HG02678 (cell line): ENCODE results near the gene NCAM1.

Experiments used
- ATAC-seq: cut with Tn5 transposase; IDR thresholded peaks from one replicate; pipeline ENCODE4 v1.9.1; 2021; ENCODE audit warnings: mild to moderate bottlenecking, moderate library complexity; ENCODE audit not compliant: unreplicated experiment

The NCAM1 gene

DNA sequence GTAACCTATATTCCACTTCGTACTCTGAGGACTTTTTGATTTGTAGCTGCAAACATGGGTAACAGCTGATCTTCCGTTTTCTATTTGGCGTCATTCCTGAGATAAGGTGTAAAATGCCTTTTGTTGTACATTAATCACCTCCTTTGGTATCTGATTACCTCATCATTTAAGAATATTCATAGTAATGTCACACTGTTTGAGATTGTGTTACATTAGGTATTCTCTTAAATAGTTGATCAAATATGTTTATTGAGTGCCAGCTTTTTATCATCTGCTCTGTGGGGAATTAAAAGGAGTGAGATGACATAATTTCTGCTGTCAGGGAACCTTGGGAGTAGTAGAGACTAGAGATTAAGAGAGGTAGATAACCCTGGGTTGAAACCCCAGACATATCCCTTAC lies 5.9 kb downstream of the NCAM1 start:
- ATAC-seq, result no peak

DNA sequence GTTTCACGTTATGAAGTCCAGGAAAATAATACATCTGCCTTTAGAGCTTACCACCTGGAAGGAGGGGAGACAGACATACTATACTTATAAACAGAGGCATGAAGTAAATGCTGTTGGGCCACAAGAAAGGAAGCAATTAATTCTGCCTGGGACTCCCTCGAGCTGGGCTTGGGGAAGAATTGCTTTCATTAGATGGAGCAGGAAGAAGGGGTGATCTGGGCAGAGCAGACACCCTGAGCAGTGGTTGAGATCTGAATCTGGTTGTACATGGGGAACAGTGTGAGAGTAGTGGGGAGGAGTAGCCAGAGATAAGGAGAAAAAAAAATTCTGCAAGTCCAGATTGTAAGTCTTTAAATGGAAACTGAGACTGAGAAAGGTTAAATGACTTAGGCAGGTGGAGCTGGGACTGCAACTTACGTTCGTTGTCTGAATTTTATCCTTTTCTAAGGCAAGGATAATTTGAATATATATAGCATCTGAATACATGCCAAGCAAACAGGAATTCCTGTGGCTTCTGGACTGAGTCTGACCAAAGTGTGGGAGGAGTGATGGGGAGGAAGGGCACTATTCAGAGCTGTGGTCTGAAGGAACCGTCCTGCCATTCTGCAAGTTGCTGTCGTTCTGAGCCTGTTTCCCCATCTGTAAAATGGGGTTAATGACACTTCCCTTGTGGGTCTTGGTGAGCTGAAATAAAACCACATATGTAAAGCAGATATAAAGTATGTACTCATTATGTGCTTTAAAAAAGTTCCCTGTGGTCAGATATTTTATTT lies 7.9 kb downstream of the NCAM1 start:
- no peak for ATAC-seq

DNA sequence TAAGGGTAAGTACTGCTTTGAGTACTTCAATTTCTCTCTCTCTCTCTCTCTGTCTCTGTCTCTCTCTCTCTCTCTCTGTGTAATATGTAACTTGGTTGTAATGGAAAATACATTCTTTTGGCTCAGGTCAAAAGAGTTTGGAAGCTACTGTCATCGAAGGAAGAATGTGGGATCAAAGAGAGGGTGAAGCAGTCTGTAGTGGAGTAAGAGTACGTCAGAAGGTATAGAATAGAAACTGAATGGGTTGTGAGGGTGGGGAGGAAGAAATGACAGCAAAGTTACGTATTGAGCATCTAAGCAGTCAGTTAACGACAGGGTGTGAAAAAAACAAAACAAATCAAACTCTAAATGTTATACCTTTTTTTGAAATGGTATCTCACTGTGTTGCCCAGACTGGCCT lies 10.0 kb downstream of the NCAM1 start:
- ATAC-seq, result no peak

DNA sequence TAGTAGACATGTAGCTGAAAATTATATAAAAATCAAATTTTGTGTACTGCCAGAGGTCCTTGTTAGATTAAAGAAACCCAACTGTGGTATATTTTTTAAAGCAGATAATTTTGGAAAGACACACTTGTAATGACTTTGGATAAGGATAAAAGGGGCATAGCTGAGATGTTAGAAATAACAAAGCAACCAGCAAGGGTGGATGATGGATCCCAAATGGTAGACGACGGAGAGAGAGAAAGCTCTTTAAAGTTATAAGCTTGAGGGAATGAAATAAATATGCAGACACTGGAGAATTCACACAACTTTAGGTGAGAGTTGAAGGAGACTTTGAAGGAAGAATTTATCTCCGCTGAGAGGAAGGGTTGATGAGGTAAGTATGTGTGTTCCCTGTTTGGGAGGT lies 10.6 kb downstream of the NCAM1 start:
- no peak for ATAC-seq

DNA sequence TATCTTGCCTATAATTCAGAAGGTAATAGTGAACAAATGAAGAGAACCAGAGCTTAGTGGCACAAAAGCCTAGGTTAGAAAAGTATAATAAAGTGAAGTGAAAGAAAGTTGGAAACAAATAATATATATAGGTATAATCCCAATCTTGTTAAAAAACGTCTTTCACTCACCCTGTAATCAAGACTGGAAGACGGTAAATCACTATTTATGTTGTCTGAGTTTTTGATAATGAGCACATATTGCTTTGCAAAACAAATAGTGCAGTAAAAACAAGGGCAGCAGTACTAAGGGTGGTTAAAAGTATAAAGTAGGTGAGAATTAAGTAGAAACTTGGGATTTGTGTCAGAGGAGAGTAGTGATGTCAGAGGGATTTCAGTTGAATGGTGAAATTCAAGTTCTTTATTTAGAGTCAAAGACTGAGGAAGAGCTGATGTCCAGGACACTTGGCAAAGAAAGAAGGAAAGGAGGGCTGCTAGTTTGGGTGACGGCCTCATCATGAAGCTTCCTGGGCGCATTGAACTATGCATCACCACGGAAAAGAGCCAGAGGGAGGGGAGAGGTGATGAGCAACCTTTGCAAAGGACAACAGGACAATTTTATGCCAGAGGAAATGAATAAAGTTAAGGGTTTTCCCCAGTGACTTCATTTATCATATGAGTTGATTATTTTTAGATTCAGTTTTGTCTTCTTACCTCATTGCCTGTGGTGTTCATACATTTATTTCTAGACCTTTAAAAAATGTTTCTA lies 11.4 kb downstream of the NCAM1 start:
- ATAC-seq, result no peak

DNA sequence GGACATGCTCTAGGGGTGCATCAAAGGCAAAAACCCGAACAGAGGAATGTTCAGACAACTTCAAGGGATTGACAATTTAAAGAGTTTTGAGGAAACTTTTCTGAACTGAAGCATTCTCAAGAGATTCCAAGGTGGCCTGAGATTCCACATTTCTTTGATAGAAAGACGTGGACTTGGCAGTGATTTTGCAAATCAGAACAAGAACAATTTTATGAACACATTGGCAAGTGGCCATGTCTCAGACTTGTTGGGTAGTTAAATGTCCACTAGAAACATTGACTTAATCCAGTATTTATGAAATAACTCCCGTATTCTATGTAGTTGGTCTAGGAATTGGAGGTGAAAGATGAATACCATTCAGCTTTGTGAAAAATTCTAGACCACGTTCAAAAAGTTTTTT lies 13.8 kb downstream of the NCAM1 start:
- ATAC-seq, result no peak

DNA sequence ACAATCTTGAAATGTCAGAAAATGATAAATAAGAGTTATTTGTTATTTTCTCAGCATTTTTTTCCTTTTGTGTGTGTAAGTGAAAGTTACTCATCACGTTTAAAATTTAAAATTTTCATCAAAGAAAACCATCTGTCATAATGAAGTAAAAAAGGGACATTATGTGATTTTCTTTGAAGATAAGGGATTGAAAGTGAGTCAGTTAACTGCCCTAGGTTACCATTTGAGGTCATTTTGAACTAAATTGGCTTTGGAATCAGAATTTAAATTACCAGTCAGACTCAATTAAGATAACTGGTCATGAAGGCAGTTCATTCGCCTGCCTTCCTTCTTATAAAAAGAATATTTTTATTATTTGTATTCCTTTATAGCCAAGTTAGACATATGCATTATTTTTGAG lies 14.3 kb downstream of the NCAM1 start:
- ATAC-seq, result no peak

DNA sequence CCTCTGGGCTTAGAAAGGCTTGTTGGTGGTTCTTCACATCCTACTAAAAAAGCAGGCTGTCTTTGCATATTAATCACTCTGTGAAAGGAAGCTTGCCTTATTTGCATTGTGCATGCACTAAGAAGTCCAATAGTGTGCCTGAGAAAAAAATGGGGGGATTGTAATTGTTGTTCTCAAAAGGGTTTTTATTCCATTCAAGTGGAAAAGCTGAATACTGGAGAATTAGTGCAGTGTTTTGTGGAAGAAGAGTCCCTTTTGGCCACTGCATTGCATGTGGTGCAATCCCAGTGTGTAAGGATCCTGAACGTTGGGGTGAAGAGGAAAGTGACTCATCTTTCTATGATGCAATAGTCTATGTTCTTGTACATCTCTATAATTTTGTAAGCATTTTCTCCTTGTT lies 16.5 kb downstream of the NCAM1 start:
- no peak for ATAC-seq

DNA sequence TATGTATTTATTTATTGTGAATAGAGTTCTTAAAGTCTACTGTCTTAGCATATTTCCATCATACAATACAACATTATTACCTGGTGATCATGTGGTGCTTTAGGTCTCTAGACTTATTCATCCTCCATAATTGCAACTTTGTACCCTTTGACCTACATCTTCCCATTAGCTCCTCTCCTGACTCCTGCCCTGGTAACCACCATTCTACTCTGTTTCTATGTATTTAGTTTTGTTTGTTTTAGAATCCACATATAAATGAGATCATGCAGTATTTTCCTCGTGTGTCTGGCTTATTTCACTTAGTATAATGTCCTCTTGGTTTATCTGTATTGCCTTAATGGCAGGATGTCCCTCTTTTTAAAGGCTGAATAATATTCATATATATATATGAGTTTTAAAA lies 22.7 kb downstream of the NCAM1 start:
- ATAC-seq, result no peak

DNA sequence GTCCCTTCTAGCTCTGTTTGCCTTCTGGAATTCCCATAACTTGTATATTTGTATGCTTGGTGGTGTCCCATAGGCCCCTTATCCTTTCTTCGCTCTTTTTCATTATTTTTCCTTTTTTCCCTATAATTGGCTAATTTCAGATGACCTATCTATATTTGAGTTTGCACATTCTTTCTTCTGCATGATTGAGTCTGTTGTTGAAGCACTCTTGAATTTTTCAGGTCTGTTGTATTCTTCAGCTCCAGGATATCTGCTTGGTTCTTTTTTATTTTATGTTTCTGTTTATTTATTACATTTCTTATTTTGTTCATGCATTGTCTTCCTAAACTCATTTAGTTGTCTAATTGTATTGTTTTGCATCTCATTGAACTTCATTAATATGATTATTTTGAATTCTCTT lies 28.0 kb downstream of the NCAM1 start:
- ATAC-seq, result no peak

DNA sequence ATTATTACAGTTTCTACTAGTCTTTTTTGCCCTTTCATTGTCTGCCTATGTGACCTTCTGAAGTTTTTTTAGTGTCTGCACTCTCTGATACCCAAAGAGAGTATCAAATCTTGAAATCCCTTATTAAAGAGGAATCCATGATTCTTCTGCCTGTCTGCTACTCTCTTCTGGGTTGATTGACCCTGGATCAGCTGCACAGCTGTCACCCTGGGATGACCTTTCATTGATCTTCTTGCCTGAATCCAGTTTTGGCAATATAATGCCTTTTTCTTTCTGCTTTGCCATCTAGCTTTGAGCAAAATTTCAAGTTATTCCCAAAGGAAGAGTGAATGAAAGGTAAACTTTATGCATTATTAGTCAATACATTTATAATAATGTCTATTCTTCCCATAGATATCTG lies 32.6 kb downstream of the NCAM1 start:
- ATAC-seq, result no peak

DNA sequence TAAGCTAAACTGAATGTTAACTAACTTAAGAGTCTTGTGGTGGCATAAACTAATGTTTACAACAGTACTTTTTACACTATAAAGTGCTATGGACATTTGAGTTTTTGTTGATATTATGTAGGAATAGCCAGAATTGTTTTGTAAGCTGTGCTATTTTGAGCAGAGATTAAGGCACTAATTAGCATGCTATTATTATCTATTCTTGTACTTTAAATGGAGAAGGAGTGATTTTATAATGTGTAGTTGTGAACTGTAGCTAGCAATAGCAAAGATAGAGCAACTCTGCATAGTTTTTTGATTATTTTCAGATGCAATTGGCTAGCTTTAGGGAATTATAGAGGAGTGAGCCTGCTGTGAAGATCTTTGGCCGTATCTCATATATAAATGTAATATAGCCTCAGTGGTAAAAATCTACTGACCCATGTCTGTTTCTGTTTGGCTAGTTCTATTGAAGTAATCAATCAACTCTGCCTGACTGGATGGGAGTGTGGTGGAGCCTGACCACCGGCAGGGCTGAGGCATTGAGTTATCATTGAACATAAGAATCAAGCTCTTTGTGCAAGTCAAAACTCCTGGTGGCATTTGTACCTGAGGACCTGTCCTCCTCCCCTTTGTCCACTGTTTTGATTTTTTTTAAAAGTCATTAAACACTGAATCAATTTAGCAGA lies 34.3 kb downstream of the NCAM1 start:
- ATAC-seq, result no peak

DNA sequence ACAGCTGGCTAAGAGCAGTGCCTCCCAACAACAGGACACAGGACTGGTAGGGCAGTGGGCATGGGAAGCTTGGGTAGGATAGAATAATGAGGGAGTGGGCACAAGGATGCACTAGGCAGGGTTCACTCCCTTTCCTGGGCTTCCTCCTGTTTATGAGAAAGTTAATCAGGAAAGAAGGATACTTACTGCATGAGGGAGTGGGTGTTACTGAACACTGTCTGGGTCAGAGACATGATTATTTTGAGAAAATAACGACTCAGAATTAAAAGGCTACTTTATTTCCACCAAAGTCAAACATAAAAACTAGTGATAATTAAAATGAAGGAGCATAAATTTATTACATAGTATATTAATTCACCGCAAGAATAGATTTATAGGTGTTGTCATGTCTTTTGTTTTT lies 35.8 kb downstream of the NCAM1 start:
- no peak for ATAC-seq

DNA sequence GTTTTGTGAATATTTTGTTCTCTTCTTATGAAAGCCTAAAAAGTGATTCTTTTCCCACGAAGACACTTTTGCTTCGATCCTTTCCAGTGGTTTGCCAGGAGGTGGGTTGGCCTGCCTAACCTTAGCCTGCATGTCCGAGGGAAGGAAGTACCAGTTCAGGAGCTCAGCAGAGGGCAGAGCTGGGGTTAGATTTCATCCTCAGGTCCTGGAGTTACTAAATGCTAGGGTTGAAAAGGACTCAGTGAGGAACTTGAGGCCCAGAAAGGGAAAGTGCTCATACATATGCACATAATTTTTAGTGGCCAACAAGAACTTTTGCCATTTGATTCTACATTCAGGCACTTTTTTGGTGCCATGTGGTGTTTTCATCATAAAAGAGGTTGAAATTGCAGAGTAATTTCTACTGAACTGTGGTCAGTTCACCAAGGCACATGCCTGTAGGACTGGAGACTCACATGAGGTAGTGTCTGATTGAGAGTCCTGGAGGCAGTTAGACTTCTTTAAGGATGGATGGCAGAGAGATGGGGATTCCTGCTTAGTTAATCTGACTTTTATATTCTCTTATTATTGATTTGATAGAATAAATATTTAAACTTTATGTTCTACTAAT lies 36.7 kb downstream of the NCAM1 start:
- no peak for ATAC-seq

DNA sequence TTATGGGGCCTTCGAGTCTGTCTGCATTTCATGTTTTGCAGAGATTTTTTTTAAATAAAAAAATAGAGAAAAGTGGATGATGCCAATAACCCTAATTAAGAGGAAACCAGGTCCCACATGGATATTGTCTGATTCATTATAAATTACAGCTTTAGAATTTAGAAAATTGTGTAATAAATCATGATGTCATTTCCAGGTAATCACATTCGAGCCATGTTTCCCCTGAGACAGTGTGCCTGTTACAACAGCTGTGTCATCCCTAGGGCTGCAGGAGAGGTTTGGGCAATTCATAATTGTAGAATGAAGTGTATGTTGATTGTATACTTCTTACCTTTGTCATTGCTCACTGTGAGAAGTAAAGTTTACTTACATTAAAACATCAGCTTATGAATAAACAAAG lies 38.3 kb downstream of the NCAM1 start:
- no peak for ATAC-seq

DNA sequence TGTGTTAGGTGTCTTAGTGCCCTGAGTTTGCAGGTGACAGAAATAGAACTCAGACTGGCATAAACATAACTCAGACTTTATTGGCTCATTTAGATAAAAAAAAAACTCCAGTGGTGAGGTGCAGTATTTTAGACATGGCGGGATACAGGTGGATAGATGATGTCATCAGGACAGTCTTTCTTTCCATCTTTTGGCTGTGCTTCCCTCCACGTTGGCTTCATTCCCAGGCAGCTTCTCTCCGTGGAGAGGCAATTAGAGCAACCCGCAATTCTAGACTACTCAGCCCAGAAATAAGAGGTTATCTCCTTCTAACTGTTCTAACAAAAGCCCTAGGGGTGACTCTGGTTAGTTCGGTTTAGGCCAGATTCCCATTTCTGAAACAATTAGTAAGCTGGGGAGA lies 40.5 kb downstream of the NCAM1 start:
- ATAC-seq, result no peak

DNA sequence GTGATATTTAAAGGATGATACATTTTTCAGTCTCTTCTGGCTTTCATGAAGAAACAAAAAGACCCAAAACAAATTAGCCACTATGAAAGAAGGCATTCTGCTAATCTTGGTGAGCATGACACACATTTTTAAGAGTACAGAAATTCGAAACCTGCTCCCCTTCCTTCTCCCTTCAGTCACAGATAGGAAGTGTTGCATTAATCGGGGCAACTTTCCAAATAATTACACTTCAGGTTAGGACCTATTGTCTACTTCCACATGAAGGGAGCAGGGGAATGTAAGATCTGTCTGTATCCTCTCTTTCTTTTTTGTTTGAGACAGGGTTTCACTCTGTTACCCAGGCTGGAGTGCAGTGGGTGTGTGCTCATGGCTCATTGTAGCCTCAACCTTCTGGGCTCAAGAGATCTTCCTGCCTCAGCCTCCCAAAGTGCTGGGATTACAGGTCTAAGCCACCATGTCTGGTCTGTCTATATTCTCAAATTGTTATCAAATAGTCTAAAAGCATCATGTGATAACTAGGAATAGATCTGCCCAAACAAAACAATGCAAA lies 45.8 kb downstream of the NCAM1 start:
- ATAC-seq, result no peak

DNA sequence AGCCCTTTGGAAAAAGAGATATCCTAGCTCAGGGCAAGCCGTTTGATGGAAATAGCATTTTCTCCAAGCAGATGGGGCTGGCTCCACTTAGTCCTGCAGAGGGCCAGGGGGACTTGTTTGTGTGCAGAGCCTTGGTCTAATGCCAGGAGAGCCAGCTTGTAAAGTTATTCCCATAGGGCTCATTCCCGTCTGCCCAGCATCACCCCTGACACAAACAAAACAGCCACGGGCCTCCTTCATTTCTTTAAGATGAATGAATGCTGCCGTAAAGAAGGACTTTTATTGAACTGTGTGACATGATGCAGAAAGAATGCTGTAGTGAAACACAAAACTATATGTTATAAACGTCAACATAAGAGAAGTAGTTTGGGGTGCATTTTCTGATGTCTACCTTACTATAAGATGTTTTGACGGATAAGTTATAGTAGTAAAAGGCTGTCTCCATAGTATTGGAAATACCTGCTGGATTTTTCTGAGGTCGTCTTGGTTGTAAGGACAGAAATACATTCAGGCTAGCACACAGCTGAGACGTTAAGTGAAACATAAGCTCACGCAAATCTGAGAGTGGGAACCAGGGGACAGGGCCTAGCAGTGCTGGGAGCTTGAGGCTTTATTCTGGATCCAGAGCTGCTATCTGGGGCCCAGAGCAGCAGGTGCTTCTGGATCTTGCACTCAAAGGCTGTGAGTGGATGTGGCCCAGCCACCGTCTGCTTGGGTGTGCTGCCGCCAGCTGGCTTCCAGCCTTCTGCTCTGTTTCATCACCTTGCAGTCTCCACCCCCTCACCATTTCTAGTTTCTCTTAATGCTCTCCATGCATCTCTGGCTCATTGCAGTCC lies 53.3 kb downstream of the NCAM1 start:
- ATAC-seq, result no peak

DNA sequence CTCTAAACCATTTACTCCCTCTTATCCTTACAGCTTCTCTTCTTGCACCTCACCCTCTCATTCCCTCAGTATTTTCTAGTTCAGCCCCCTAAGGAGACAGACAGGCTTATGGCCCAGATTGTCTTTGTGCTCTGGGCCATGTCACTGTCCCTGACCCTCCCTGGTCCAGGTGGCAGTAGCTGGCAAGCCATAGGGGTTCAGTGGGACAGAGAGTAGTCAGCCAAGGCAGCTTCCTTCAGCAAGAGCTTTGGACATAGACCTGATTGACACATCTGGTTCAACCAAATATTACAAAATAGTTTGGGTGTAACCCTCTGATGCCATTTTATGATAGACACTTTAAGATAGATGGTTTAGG lies 53.9 kb downstream of the NCAM1 start:
- ATAC-seq, result no peak

DNA sequence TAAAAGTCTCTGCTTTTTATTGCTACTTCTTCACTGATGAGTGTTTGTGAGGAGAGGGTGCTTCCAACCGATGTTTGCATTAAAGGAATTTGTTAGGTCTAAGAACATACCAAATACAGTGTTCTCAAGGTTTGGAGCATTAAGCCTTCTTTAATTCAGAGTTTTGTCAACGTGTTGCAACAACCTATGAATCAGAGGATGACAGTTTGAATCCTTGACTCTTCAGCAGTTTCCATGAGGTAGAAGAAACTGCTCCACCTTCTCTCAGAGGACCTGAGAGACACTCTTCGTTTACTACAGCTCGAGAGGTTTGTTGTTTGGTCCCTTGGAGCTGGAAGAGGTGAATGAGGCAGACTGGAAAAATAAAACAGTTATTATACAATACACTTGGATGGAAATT lies 55.7 kb downstream of the NCAM1 start:
- no peak for ATAC-seq

DNA sequence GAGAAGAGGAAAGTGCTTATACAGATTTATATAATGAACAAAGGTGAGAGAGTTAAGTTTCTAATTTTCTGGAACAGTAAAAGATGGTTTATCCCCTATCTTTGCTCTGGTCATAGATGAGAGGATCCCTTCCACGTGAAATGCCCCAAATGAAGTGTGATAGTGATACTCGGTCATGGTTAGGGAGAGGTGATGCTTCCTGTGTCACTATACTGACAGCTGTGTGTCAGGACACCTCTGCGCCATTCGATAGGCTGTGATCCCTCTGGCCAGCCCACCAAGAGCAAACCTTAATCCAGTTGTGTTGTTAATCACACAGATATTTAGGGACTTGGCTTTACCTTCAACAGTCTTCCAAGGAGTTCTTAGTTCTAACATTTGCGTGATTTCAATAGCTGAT lies 57.7 kb downstream of the NCAM1 start:
- no peak for ATAC-seq
